GM12865 (cell line): Measurements from ENCODE around the gene MAP3K1.

Experiments used
- DNase-seq: peaks from one replicate; pipeline ENCODE4 v3.0.0; 2010; ENCODE audit warnings: low read depth
- H3K4me3 ChIP-seq: 2 replicates; pipeline ENCODE4 v1.5.1; 2011; ENCODE audit warnings: mild to moderate bottlenecking, low read depth, low read length, control low read depth
- CTCF ChIP-seq: IDR thresholded peaks from 2 replicates; pipeline ENCODE4 v1.5.1; 2011; ENCODE audit warnings: low read length, control low read depth, low read depth, inconsistent platforms; ENCODE audit not compliant: insufficient read depth; ENCODE audit errors: missing control alignments

MAP3K1 gene

DNA sequence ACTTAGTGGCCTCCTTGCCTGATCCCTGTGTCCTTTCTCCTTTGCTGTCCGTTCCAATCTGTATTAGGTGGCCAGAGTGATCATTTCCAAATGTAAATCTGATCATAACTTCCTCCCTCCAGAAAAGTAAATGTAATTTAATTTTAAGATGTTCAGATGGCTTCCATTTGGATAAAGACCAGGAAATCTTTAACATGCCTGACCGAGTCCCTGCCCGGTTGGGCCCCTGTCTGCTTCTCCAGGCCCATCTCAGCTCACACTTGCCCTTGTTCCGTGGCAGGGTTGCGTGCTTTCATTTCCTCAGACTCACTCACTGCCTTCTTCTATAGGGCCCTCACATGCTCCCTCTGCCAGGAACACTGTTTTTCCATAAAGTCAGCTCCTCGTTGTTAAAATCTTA is 7.6 kb downstream of the MAP3K1 start:
- no peak for TF ChIP-seq CTCF
- no peak overlapping the region for H3K4me3 ChIP-seq
- DNase-seq: no peak

- no peak for DNase-seq
- no peak overlapping the region for H3K4me3 ChIP-seq
- no peak for TF ChIP-seq CTCF
These were observed 8.7 kb downstream of the MAP3K1 start for GRCh38 chr5:56824019-56824418.

DNA sequence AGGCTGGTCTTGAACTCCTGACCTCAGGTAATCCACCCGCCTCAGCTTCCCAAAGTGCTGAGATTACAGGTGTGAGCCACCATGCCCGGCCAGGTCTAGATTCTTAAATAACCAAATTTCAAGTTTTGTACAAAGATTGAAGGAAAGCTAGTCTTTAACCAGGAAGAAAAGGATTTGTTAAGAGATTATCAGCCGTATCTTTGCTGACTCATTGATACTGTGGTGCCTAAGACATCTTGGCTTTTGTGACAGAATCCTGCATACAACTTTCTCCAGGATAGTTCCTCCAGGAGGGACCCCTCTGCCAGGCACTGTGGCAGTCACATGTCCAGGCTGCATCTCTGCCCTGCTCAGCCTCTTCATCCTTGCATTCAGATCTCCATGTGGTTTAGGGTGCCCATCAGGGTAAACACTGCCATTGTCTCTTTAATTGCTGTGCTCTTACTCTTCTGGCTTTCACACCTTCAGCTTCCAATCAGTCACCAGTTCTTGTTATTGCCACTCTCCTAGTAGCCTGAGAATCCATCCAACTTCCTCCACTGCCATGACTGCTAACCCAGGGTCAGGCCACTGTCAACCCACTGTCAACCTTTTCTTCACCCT is 10.0 kb downstream of the MAP3K1 start:
- DNase-seq: no peak
- H3K4me3 ChIP-seq: no peak overlapping the region
- no peak for TF ChIP-seq CTCF

DNA sequence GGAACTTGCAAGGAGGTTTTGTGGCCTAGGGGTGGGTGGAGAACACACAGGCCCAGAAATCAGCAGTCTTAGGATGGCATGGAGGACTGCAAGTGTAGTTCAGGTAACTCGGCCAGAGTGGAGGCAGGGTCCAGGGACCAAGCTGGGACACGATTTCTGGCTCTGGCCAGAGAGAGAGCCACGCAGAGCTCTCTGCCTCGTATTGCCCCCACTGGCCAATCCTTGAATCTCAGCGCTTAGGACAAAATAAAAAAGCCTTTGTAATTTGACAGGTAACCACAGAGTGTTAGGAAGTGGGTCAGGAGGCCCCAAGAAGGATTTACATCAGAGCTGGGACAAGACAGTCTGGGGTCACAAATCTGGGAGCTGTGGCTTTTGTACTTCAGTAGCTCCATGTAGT is 11.7 kb downstream of the MAP3K1 start:
- DNase-seq: no peak
- TF ChIP-seq CTCF: no peak
- no peak overlapping the region for H3K4me3 ChIP-seq

GRCh38 chr5:56827924-56828323 is 12.6 kb downstream of the MAP3K1 start:
- H3K4me3 ChIP-seq: no peak overlapping the region
- DNase-seq: no peak
- no peak for TF ChIP-seq CTCF

- H3K4me3 ChIP-seq: peak overlapping the region; percentile 18; the same call in 1 of the 2 replicates
- DNase-seq: peak; percentile 22
- TF ChIP-seq CTCF: no peak
These were observed 14.0 kb downstream of the MAP3K1 start for GRCh38 chr5:56829137-56829908.
